ENCODE measurements around the gene RPS21. TPM values are rescaled to one million over a fixed set of nuclear protein-coding genes. Genes with fewer than 3 reads are reported as not detected.
A peak's percentile ranks its signal among the peaks of the same experiment; 100 is the strongest.

RPS21 gene
- total and polyA plus RNA-seq, 2 of the 13 experiments (the other 11 are each of a cell fraction or from before 2014, with no cell fraction given), result 2,647 to 11,063 TPM

GRCh38 chr20:62352402-62353288 is 34.3 kb upstream of the RPS21 start (continued):
- TF ChIP-seq, protein P1, sequence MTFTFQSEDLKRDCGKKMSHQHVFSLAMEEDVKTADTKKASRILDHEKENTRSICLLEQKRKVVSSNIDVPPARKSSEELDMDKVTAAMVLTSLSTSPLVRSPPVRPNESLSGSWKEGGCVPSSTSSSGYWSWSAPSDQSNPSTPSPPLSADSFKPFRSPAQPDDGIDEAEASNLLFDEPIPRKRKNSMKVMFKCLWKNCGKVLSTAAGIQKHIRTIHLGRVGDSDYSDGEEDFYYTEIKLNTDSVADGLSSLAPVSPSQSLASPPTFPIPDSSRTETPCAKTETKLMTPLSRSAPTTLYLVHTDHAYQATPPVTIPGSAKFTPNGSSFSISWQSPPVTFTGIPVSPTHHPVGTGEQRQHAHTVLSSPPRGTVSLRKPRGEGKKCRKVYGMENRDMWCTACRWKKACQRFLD (CRISPR knock-in tag; IDR thresholded peaks at IDR 0.05; ENCODE audit: borderline replicate concordance), result no peak
- 0 out of 4 replicates have a peak, but pooled peaks of 1 of the 2 experiments have one; percentile 29 for TF ChIP-seq KLF16 (CRISPR knock-in tag; IDR thresholded peaks at IDR 0.05)
- TF ChIP-seq ZNF737 (CRISPR knock-in tag; IDR thresholded peaks at IDR 0.05; ENCODE audit: borderline replicate concordance), result no peak
- TF ChIP-seq ZNF180 (CRISPR knock-in tag; IDR thresholded peaks at IDR 0.05; ENCODE audit: borderline replicate concordance, low read depth), result no peak
- TF ChIP-seq PHF8 (CRISPR knock-in tag; IDR thresholded peaks at IDR 0.05), result no peak
- TF ChIP-seq AGO2 (optimal IDR thresholded peaks at IDR 0.05; ENCODE audit: low read depth, low read length), result peak; percentile 59
- TF ChIP-seq, protein P2, sequence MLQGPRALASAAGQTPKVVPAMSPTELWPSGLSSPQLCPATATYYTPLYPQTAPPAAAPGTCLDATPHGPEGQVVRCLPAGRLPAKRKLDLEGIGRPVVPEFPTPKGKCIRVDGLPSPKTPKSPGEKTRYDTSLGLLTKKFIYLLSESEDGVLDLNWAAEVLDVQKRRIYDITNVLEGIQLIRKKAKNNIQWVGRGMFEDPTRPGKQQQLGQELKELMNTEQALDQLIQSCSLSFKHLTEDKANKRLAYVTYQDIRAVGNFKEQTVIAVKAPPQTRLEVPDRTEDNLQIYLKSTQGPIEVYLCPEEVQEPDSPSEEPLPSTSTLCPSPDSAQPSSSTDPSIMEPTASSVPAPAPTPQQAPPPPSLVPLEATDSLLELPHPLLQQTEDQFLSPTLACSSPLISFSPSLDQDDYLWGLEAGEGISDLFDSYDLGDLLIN (CRISPR knock-in tag; IDR thresholded peaks at IDR 0.05; ENCODE audit: borderline replicate concordance), result no peak
- no peak for TF ChIP-seq EZH2 (conservative IDR thresholded peaks at IDR 0.05; ENCODE audit: low read depth, low read length)
- TF ChIP-seq ZBTB33 (CRISPR knock-in tag; IDR thresholded peaks at IDR 0.05), result peak; percentile 44; the same call in 1 of the 2 replicates
- TF ChIP-seq SYNCRIP (IDR thresholded peaks at IDR 0.05; ENCODE audit: insufficient read depth, low read depth, low read length), result no peak
- no peak for TF ChIP-seq TP53 (CRISPR knock-in tag; conservative IDR thresholded peaks at IDR 0.05)
- 0 out of 2 replicates have a peak, but pooled peaks have one; percentile 9 for TF ChIP-seq SIN3A (IDR thresholded peaks at IDR 0.05; ENCODE audit: borderline replicate concordance, low read depth, low read length)
- no peak for TF ChIP-seq MXI1 (IDR thresholded peaks at IDR 0.05; ENCODE audit: borderline replicate concordance, low read depth, low read length)
- TF ChIP-seq, protein P3, sequence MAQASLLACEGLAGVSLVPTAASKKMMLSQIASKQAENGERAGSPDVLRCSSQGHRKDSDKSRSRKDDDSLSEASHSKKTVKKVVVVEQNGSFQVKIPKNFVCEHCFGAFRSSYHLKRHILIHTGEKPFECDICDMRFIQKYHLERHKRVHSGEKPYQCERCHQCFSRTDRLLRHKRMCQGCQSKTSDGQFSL (CRISPR knock-in tag; IDR thresholded peaks at IDR 0.05), result no peak
- TF ChIP-seq ATF1 (CRISPR knock-in tag; IDR thresholded peaks at IDR 0.05), result no peak

All from HepG2 (cell line).